HG03442 (cell line): Measurements from ENCODE around the gene P4HA2.

Experiments used
- ATAC-seq: cut with Tn5 transposase; IDR thresholded peaks from one replicate; pipeline ENCODE4 v1.9.1; 2021; ENCODE audit warnings: mild to moderate bottlenecking, moderate library complexity; ENCODE audit not compliant: unreplicated experiment

P4HA2 gene

DNA sequence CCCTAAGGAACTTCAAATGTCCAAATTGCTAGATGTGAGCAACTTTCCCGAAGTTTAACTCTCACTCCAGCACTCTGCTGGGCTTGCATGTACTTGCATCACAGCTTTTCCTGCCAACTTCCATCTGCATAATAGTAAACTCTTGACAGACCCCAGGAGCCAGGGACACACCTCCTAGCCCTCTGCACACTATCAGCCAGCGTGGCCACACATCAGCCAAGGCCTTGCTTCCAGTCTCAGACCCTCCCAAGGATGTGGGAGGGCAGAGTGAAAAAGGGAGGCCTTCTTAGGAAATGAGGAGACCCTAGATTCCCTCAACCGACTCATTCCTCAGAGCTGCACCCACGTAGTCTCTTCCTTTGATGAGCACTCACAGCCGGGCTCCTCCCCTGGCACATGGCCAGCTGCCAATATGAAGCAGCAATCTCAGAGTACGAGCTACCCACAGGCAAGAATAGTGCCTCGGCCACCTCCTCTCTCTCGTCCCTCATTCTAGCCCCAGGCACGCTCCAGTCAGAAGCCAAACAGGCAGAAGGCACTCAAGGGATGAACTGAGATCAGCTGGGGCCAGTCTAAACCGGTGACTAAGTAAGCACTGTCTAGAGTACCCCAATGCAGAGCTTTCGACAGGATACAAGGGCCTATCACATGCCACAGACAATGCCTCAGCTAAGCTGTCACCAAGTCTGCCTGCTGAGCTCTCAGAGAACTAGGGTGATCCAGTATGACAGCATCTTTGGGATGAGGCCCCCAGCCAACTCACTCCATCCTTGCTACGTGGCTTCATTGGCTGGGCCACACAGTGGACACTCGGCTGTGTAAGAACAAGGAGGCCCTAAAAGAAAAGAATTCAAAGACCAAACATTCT is 2.3 kb downstream of the P4HA2 start:
- ATAC-seq: no peak

DNA sequence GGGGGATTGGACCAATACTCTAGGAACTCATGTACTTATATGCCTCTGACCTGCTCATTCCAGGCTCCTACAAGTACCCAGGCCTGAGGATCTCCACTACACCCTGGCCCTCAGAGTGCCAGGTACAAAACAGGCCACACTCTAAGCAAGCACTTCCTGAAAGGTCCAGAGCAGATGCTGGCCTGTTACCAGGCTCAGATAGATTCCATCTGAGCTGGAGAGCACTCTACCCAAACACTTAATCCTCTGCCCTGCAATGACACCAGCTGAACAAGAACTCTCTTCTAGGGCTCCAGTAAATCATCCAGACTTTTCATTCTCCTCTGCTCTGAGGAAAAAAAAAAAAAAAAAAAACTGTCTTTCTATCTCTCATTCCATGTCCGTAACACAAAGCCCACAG is 2.9 kb downstream of the P4HA2 start:
- ATAC-seq: no peak

DNA sequence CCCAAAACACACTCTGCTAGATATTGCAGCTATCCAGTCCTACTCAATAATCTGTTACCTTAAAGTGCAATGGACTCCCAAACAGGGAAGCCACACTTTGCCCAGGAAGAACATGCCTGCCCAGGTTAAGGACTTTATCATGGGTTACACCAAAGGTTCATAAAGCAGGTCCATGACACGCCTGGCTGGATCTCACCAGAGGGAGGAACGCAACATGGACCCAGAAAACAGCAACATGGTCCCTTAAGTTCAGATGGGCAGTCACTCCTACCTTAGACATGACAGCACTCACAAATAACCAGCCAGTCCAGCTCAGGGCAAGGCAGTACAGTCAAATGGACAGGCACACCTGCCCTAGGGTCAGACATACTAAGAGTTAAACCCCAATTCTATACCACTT is 3.8 kb downstream of the P4HA2 start:
- no peak for ATAC-seq

DNA sequence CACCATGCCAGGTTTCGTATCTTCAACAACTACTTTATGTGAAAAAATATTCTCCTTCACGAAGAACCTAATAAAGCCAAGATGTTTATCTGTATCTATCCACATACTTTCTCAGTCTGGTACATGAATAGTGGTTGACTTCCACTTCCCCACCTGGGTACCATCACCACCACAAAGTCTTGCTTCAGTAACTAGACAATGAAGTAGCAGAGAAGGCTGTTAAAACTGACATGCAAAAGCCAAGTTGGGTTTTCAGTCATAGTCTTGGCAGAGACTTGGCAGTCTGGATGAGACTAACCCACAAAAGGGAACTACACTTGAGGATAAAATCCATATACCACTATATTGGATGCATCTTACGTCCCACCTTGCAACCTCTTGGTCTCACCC is 5.0 kb downstream of the P4HA2 start:
- peak; percentile 58 for ATAC-seq

DNA sequence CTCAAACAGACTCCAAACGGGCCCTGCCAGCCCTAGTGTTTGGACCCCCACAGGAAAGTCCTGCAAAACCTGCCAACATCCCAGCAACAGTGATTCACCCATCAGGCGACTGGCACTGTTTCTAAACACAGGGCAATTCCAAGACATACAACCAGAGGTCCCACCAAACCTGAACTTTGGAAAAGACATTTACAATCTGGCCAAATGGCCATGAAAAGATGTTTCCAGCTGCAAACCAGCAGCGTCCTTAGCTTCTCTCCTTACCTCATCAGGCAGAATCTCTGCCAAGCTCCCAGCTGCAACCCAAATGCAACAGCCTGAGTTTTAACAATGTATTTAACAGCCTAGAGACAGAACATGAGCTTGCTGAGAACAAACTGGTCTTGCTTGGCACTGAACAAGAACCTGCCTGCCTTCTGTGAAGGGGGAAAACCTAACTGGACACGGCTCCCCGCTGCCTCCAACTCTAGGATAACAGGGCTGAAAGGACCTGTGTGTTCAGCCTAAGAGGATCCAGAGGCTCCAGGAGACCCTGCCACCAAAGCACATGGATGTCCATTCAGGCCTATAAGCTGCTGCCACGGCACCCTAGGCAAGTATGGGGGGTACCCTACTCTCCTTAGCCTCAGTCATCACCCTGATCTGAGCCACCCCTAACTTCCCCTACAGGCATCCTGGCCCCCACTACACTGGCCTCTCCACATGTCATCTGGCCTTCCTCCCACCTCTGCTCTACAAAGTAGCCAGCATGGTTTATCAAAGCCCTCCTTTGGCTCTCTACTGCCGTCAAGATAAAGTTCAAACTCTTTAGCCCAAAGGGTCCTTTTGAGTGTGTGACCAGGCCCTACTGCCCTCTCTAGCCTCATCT is 5.6 kb downstream of the P4HA2 start:
- ATAC-seq: peak; percentile 12

DNA sequence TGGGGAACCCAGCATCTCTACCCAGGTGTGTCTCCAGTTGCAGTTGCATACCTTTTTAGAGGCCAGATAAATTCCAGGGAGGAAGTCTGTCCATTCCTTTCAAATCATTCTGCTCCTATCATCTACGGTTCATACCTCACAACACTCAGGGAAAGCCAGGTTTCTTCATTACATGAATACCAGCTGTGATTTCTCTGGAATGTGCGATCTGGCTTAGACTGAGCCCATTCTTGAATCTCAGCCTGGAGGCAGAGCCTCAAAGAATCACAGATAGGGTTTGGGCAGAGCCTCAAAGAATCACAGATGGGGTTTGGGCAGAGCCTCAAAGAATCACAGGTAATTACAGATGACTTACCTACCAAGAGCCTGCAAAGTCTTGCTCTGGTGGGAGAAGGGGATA is 7.2 kb downstream of the P4HA2 start:
- no peak for ATAC-seq

DNA sequence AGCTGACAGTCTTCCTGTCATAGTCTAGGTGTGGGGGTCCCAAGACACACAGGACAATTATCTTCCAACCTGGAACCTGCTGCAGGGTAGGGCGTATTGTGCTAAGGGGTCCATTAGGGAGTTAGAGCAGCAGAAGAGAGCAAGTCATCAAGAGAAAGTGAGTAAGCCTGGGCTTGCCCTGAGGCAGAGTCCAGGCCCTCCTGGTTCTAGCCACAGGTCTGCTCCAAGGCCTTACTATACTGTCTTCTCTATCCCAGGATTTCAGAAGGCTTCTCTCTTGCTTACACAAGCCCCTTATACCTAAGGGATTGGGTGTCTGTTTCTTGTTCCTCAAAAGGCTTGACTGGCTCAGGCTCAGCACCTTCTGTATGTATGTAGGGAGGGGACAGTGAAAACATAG is 7.7 kb downstream of the P4HA2 start:
- no peak for ATAC-seq

DNA sequence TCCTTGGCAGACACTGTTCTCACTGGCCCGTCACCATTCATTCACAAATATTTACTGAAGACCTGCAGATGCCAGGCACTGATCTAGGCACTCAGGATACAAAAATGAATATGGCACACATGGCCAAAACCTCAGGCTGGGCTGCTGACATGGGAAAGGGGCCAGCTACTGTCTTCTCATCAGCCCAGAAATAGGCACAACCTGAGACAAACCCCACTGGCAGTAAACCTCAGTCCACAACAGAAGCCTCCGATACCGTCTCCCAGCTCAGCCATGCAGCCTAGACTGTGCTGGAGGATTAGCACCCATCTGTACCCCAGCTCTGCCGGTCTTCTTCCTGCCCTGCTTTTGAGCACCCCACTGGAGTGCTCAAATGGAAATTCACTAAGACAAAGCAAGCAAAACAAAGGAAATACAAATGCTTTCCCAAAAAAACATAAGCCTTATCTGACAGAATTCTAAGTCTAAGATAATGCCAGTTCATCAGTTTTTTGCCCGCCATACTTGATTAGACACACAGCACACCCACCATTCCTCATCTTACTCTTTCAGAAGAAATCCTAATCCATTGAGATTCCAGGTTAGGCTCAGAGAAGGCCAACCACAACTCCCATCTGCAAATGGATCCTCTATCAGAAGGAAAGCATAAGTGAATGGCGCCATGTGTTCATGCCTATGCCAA is 8.2 kb downstream of the P4HA2 start:
- no peak for ATAC-seq

DNA sequence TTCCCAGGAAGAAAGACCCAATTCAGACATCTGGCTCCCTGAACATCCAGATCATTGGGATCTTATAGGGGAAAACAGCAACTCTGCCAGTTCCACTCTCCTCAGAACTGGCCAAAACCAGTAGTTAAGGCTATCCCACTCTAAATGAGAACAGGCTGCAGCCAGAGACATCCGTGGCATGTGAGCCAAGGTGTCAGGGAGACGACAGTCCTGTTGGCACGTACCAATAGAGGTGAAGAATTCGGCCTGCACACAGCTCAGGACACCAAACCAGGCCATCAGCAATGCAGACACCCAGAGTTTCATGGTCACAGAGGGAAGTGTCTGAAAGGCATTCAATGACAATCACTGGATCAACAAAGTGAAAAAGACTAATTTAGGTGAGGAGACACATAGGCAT is 9.3 kb downstream of the P4HA2 start:
- ATAC-seq: no peak

DNA sequence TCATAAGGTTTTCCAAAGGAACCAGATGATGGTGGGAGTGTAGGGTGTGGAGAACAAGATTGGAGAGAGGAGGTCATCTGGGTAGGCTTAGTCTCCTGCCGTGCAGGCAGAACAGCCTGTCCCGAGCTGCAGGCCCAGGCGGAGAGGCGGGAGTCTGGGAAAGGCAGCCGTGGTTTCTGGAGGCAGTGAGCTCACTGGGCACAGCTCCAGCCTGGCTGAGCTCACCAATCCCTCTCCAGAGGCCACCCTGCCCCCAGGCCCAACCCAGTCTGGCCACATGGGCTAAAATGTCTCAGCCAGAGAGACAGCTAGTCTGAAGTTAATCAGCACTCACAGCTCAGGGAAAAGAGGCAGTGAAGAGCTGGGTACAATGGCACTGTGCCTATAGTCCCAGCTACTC is 12.3 kb downstream of the P4HA2 start:
- ATAC-seq: no peak

DNA sequence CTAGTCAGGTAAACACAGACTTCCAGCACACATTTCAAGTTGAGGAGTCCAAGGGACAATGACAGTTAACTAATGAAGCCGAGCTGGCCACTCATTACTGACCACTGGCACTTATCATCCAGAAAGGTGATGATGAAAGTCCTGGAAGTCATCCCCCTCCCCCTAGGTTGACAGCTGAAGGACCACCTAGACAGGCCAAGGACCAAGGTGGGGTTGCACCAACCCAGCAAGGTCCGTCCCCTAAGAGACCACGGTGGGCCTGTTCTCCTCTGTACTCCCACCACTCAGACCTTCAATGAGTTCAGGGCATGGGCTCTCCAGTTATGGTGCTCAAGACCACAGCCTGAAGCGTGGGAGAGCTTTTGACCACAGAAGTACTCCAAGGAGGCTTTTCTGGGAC is 13.2 kb downstream of the P4HA2 start:
- ATAC-seq: no peak

DNA sequence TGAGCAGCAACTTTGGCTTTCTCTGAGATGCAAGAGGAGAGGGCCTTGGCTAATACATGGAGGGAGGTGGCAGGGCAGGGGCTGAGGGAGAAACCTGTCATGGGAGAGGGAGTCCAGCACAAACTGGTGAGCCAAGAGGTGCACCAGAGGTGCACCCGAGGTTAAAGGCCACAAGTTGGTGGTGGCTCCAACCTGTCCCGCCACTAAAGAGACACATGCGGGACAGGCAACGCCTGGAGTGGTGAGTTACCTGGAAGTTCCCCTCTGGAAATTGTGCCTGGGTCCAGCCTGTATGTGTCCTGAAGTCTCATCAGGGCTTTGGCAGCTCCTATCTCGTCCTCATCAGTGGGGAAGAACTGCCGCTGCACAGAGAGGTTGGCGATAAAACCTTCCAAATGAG is 14.0 kb downstream of the P4HA2 start:
- ATAC-seq: no peak

DNA sequence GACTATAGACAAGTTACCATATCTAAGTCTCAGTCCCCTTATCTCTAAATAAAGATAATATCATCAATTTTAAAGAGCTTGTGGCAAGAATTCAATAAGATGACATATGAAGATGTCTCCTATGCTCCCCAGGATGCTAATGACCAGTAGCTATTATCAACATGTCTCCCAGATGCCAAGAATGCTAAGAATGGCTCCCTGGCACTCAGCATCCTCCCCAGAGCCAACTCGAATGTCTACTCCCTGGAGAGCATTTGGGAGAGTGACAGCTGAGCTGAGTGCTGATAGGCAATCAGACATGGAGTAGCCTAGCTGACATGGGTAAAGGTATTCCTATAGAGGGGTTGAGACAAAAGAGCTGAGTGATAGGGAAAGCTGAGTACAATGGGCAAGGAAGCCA is 15.9 kb downstream of the P4HA2 start:
- no peak for ATAC-seq

DNA sequence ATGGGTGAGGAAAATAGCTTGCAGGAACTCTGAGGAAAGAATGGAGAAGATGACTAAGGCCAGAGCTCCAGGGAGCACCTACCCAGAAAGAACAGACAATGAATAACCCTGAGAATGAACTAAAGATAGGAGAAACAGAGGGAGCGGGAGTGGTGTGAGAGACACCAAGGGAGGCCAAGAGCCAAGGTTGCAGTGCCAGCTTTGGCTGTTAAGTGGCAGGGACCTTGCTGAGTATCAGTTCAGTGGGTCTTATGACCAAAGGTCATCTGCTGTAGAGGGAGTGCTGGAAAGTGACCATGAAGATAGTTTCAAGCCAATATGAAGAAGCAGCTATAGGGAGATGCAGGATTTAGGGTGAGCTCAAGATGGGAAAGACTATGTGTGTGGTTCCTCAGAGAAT is 16.7 kb downstream of the P4HA2 start:
- ATAC-seq: no peak

DNA sequence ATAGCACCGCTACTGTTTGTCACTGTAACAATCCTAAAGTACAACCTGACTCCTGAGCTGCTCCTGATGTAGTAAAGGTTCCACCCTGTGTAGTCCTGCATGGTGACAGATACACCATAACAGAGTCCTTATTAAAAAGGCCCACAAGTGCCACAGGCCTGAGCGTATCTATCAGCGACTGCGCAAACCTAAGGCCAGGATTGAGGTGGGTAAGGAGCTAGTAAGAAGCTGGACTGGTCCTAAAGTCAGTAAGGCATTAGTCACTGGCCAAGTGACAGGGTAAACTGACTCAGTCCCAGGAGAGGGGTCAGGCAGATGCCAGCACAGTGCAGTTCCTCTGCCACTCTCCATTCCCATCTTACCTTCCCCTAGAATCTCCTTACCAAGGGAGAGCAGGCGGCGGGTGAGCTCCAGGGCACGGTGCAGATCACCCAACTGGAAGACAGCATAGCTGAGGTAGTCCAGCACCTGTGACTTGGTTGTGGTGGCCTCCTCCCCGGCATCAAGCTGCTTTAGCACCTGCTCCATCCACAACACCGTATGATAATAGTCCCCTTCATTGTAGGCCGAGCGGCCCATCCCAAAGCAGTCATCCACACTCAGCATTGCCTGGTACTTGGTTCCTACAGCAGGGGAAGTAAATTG is 17.6 kb downstream of the P4HA2 start:
- no peak for ATAC-seq

DNA sequence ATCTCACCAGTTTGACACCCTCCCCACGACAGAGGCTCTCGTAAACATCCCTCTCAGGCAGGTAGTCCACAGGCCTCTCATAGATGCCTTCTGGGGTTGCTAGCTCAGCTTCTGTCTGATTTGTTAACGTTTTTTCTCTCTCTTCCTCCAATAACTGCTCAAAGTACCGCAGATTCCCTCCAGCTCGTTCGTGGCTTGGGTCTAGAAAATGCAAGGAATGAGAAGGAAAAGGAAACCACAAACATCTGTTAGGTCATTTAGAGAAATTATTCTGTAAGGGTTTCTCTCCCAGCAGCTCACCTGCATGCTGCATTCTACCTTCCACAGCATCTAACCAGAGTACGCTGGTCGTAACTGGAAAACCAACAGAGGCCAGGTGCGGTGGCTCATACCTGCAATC is 18.5 kb downstream of the P4HA2 start:
- no peak for ATAC-seq

DNA sequence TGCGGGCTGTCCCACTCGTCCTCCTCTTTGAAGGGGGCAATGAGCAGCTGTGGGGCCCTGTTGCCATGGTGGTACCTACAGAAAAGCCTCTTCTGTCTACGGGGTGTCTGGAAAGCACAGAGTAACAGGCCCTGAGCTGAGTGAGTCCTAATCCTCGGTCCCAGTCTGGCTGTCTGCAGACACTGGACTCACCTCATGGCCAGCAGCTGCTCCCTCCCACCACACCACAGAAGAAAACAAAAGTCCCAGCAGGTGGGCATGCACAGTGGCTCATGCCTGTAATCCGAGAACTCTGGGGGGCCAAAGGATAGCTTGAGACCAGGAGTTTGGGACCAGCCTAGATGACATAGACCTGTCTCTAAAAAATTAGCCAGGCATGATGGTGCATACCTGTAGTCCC is 19.9 kb downstream of the P4HA2 start:
- no peak for ATAC-seq

DNA sequence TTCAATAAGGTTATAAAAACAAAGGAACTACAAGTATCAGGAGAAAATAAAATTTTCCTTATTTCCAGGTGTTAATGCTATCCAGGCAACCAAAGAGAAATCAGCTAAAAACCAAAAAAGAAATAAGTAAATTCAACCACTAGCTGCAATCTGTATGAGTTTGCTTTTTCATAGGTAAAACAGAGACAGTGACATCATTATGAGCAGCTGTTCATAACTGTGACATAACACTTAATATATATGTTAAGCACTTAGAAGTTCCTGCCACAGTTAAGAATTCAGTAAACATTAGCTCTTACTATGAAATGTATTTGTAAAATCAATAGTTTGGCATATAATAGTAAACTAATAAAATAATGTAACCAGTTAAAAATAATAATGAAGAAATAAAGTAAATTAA is 20.9 kb downstream of the P4HA2 start:
- ATAC-seq: no peak

DNA sequence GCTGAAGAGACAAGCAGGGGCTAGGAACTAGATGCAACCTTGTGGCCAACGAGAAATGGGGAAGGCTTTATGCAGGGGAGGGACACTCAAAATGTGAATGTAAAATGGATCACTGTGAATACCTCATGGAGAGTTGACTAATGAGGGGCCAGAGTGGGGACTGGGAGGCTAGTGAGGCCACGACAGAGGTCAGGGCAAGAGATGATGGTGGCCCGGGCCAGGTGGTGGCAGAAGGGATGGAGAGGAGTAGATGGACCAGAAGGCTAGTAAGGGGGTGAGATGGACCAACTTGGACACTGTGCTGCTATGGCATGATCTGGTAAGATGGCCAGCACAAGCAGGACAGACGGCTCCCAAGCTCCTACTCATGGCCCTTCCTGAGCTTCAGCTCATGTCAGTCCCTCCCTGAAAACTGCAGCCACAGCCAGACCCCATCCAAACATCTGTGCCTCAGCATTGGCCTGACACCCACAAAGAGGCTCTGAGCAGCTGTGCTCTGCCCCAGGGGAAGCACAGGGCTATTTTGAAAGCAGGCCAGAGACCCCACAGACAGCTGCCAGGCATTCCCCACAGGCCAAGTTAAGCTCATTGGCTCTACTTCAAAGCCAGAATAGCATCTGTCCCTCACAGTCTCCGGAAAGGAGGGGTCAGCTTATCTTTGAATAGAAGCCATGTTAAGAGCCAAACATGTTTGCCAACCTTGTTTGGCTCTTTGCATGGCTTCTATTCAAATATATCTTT is 22.1 kb downstream of the P4HA2 start:
- ATAC-seq: no peak

DNA sequence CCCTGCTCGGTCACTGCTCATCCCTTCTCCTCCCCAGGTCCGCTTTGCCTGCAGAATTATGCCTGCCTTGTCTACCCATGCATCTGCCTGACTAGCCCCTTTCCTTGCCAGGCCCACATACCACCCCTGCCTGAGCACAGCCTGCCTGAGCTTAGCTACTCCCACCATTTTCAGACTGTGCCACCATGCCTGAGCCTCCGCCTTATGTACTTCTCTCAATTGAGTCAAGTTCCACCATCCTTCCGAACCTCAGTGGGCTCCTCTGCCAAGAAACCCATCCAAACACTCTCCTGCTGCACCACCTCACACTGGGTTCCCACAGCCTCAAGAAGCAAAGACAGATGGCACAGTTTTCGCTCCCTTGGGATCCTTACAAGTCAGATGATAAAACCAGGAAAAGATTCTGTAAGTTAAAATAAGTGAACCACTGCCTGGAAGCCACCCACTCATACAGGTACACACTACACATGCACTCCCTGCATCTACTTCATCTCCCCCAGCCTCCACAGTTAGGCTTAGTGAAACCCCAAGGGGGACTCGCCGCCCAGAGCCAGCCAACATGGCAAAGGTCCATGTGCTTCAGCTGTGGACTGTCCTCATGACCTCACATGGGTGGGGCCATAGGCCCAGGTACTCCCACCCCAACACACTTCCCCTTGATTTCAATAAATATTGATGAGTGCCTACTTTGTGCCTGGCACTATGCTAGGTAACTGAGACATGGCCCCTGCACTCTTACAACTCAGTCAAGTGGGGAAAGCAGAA is 23.1 kb downstream of the P4HA2 start:
- no peak for ATAC-seq
